H9 (cell line): Measurements from ENCODE around the gene PLEKHO2. TPM values are rescaled to one million over a fixed set of nuclear protein-coding genes. Genes with fewer than 3 reads are reported as not detected.

Source experiments
- DNase-seq: peaks from one replicate; pipeline ENCODE4 v3.0.0-alpha.2; 2017
- H2AFZ ChIP-seq: one replicate; pipeline ENCODE4 v1.6.1; 2013; ENCODE audit warnings: mild to moderate bottlenecking, low read length, control low read depth, moderate library complexity
- H2AK5ac ChIP-seq: 2 replicates; pipeline ENCODE4 v1.6.1; 2013; ENCODE audit warnings: low read length, control low read depth, mixed read lengths; ENCODE audit not compliant: insufficient read length
- H2BK120ac ChIP-seq: one replicate; pipeline ENCODE4 v1.6.1; 2013; ENCODE audit warnings: low read depth, mild to moderate bottlenecking, low read length, control low read depth, inconsistent platforms; ENCODE audit not compliant: poor library complexity, severe bottlenecking
- H2BK12ac ChIP-seq: 2 replicates; pipeline ENCODE4 v1.6.1; 2013; ENCODE audit warnings: low read length, control low read depth, mixed read lengths, low read depth; ENCODE audit not compliant: insufficient read length
- H2BK15ac ChIP-seq: 2 replicates; pipeline ENCODE4 v1.6.1; 2013; ENCODE audit warnings: low read depth, low read length, control low read depth
- H2BK20ac ChIP-seq: one replicate; pipeline ENCODE4 v1.6.1; 2013; ENCODE audit warnings: low read depth, mild to moderate bottlenecking, low read length, control low read depth, inconsistent platforms; ENCODE audit not compliant: poor library complexity, severe bottlenecking
- H2BK5ac ChIP-seq: 2 replicates; pipeline ENCODE4 v1.6.1; 2013; ENCODE audit warnings: low read length, control low read depth, mixed read lengths; ENCODE audit not compliant: insufficient read length
- H3K14ac ChIP-seq: 2 replicates; pipeline ENCODE4 v1.6.1; 2013; ENCODE audit warnings: low read length, control low read depth; ENCODE audit not compliant: insufficient read depth
- H3K18ac ChIP-seq: 2 replicates; pipeline ENCODE4 v1.6.1; 2013; ENCODE audit warnings: low read depth, mild to moderate bottlenecking, mixed read lengths, low read length, control low read depth; ENCODE audit not compliant: insufficient read length
- H3K23ac ChIP-seq: 2 replicates; pipeline ENCODE4 v1.6.1; 2013; ENCODE audit warnings: low read length, control low read depth, mixed read lengths, low read depth; ENCODE audit not compliant: insufficient read length
- H3K23me2 ChIP-seq: 2 replicates; pipeline ENCODE4 v1.6.1; 2013; ENCODE audit warnings: low read depth, mild to moderate bottlenecking, mixed read lengths, low read length, control low read depth; ENCODE audit not compliant: insufficient read length, poor library complexity, severe bottlenecking
- H3K27ac ChIP-seq: 2 replicates; pipeline ENCODE4 v1.5.1; 2013; ENCODE audit warnings: low read length, control low read depth, mixed read lengths, low read depth; ENCODE audit not compliant: insufficient read length
- H3K27me3 ChIP-seq: 2 replicates; pipeline ENCODE4 v1.6.1; 2013; ENCODE audit warnings: low read length, control low read depth, inconsistent platforms; ENCODE audit not compliant: insufficient read depth
- H3K4ac ChIP-seq: 2 replicates; pipeline ENCODE4 v1.6.1; 2013; ENCODE audit warnings: low read depth, mild to moderate bottlenecking, control low read depth, inconsistent platforms, low read length, moderate library complexity
- H3K4me1 ChIP-seq: 2 replicates; pipeline ENCODE4 v1.6.1; 2013; ENCODE audit warnings: low read length, control low read depth, inconsistent platforms; ENCODE audit not compliant: insufficient read depth
- H3K4me2 ChIP-seq: 2 replicates; pipeline ENCODE4 v1.6.1; 2013; ENCODE audit warnings: low read length, control low read depth, mixed read lengths; ENCODE audit not compliant: insufficient read length, insufficient read depth
- H3K56ac ChIP-seq: 2 replicates; pipeline ENCODE4 v1.6.1; 2013; ENCODE audit warnings: low read depth, mild to moderate bottlenecking, mixed read lengths, low read length, control low read depth; ENCODE audit not compliant: insufficient read length
- H3K79me1 ChIP-seq: 2 replicates; pipeline ENCODE4 v1.6.1; 2013; ENCODE audit warnings: low read depth, mild to moderate bottlenecking, moderate library complexity, low read length, control low read depth, inconsistent platforms; ENCODE audit not compliant: insufficient read depth, poor library complexity, severe bottlenecking
- H3K79me2 ChIP-seq: 2 replicates; pipeline ENCODE4 v1.6.1; 2013; ENCODE audit warnings: low read length, control low read depth, inconsistent platforms; ENCODE audit not compliant: insufficient read depth
- H3K9ac ChIP-seq: 2 replicates; pipeline ENCODE4 v1.6.1; 2013; ENCODE audit warnings: low read length, control low read depth, mixed read lengths; ENCODE audit not compliant: insufficient read length; ENCODE audit errors: extremely low read depth
- H3K9me3 ChIP-seq: one replicate; pipeline ENCODE4 v1.6.1; 2013; ENCODE audit warnings: low read depth, low read length, inconsistent platforms; ENCODE audit not compliant: control insufficient read depth
- H3T11ph ChIP-seq: one replicate; pipeline ENCODE4 v1.6.1; 2013; ENCODE audit warnings: mild to moderate bottlenecking, low read length, control low read depth, inconsistent platforms
- H4K20me1 ChIP-seq: one replicate; pipeline ENCODE4 v1.6.1; 2013; ENCODE audit not compliant: control insufficient read depth, insufficient read length, insufficient read depth
- H4K5ac ChIP-seq: 2 replicates; pipeline ENCODE4 v1.6.1; 2013; ENCODE audit warnings: low read depth, mild to moderate bottlenecking, mixed read lengths, low read length, control low read depth; ENCODE audit not compliant: insufficient read length
- H4K8ac ChIP-seq: replicated peaks from 2 replicates; pipeline ENCODE4 v1.6.1; 2013; ENCODE audit warnings: low read length, control low read depth, mixed read lengths, low read depth; ENCODE audit not compliant: insufficient read length
- H4K91ac ChIP-seq: 2 replicates; pipeline ENCODE4 v1.6.1; 2013; ENCODE audit warnings: low read depth, mild to moderate bottlenecking, moderate library complexity, mixed read lengths, low read length, control low read depth; ENCODE audit not compliant: insufficient read length
- H3K27ac Mint-ChIP-seq, 3 experiments: 2 replicates in 2 of 3; 3 replicates in 1 of 3; pipeline ENCODE4 v1.8.0; 2020 to 2021; ENCODE audit warnings: mixed read lengths in 3 of 3, mild to moderate bottlenecking in 1 of 3, moderate library complexity in 1 of 3
- H3K27me3 Mint-ChIP-seq: 2 replicates; pipeline ENCODE4 v1.8.0; 2021; ENCODE audit warnings: low read depth, mild to moderate bottlenecking, moderate library complexity, mixed read lengths
- H3K36me3 Mint-ChIP-seq, 3 experiments: 2 replicates in 2 of 3; 3 replicates in 1 of 3; pipeline ENCODE4 v1.8.0; 2020 to 2021; ENCODE audit warnings: low read depth in 3 of 3, mixed read lengths in 3 of 3; ENCODE audit not compliant: insufficient read depth in 1 of 3
- H3K4me1 Mint-ChIP-seq, 2 experiments: 2 replicates each; pipeline ENCODE4 v1.8.0; 2020; ENCODE audit warnings: mixed read lengths in 2 of 2
- H3K4me3 Mint-ChIP-seq, 2 experiments: 2 replicates in 1 of 2; 3 replicates in 1 of 2; pipeline ENCODE4 v1.8.0; 2020 to 2021; ENCODE audit warnings: mild to moderate bottlenecking in 2 of 2, mixed read lengths in 2 of 2, moderate library complexity in 1 of 2
- H3K9me3 Mint-ChIP-seq, 2 experiments: 2 replicates in 1 of 2; 3 replicates in 1 of 2; pipeline ENCODE4 v1.8.0; 2020; ENCODE audit warnings: mild to moderate bottlenecking in 2 of 2, mixed read lengths in 2 of 2, moderate library complexity in 1 of 2
- CTCF ChIP-seq: fragments of 200-600 bp; sonication (generic); conservative IDR thresholded peaks from 3 replicates; pipeline ENCODE4 v1.8.0; 2021; ENCODE audit warnings: antibody characterized with exemption, mild to moderate bottlenecking
- WGBS: extraction: QIAGEN DNeasy Blood & Tissue Kit; methylation state at CpG from one replicate; pipeline ENCODE4 v1.1.7; 2013; ENCODE audit warnings: missing lambda C conversion rate, low lambda C conversion rate, mixed read lengths; ENCODE audit not compliant: insufficient read length; ENCODE audit errors: extremely low coverage; 5-methylcytosine and 5-hydroxymethylcytosine counted together
- total RNA-seq: library from RNA; stranded (reverse); gene quantifications from 2 replicates; pipeline ENCODE4 v1.2.1, GENCODE V29; 2021

The PLEKHO2 gene
- total RNA-seq, 1 experiment from 2014 or later = 18.1 TPM

GRCh38 chr15:64898406-64898805 is 56.7 kb downstream of the PLEKHO2 start:
- H2AFZ ChIP-seq = no peak overlapping the region
- H4K8ac ChIP-seq = no peak overlapping the region
- no peak for TF ChIP-seq CTCF
- no peak overlapping the region for H3K4me2 ChIP-seq
- H4K5ac ChIP-seq = no peak overlapping the region
- peaks cover 9% of the 10 kb centered on the region for H3K9me3 ChIP-seq
- H4K91ac ChIP-seq = no peak overlapping the region
- no peak overlapping the region for H2BK12ac ChIP-seq
- no peak overlapping the region for H3T11ph ChIP-seq
- WGBS = no CpG with 5 or more reads among the region's 4 CpGs
- Mint-ChIP-seq H3K36me3 (peaks cover 7 to 12% (median 11%) of the 10 kb centered on the region in 3 experiments; a peak in 6 of 7 replicates), H3K4me3 (no peak overlapping the region), H3K4me1 (peaks cover 27 to 45% of the 10 kb centered on the region in 2 experiments), H3K27ac (no peak overlapping the region), H3K27me3 (peaks cover 5% of the 10 kb centered on the region; the same call in 1 of the 2 replicates), H3K9me3 (peaks cover 13 to 17% of the 10 kb centered on the region in 2 experiments)
- no peaks in the 10 kb centered on the region; the same call in 1 of the 2 replicates for H3K27me3 ChIP-seq
- no peak overlapping the region for H2AK5ac ChIP-seq
- H3K4me1 ChIP-seq = peaks cover 6% of the 10 kb centered on the region; the same call in 1 of the 2 replicates
- H2BK20ac ChIP-seq = no peak overlapping the region
- H3K9ac ChIP-seq = no peak overlapping the region
- H3K4ac ChIP-seq = no peak overlapping the region
- no peak overlapping the region for H3K27ac ChIP-seq
- H4K20me1 ChIP-seq = no peaks in the 10 kb centered on the region
- no peak overlapping the region for H3K56ac ChIP-seq
- H3K79me2 ChIP-seq = no peaks in the 10 kb centered on the region
- no peaks in the 10 kb centered on the region for H3K79me1 ChIP-seq
- H2BK15ac ChIP-seq = no peak overlapping the region
- no peak overlapping the region for H3K14ac ChIP-seq
- H3K23ac ChIP-seq = no peak overlapping the region
- DNase-seq = peak; percentile 20
- H3K23me2 ChIP-seq = peaks cover 8% of the 10 kb centered on the region
- no peak overlapping the region for H2BK5ac ChIP-seq
- H2BK120ac ChIP-seq = no peak overlapping the region
- H3K18ac ChIP-seq = no peak overlapping the region
